Measurements from ENCODE around the gene FUZ.

FUZ gene

GRCh38 chr19:49851456-49852259, 38.6 kb upstream of the FUZ start:
- no peak for DNase-seq (ENCODE audit: low spot score)

GRCh38 chr19:49850487-49851342, 37.6 kb upstream of the FUZ start, which contains the start of gene PTOV1:
Gene PTOV1 (plus strand): TSS chr19:49851159.
- peak; percentile 98 for DNase-seq (ENCODE audit: low spot score)

- DNase-seq (ENCODE audit: low spot score): no peak
Measured at GRCh38 chr19:49850221-49850486, 37.1 kb upstream of the FUZ start.

- no peak for DNase-seq (ENCODE audit: low spot score)
Measured at GRCh38 chr19:49849433-49850220, 36.5 kb upstream of the FUZ start.

GRCh38 chr19:49848938-49849337, 35.8 kb upstream of the FUZ start:
- DNase-seq (ENCODE audit: low spot score): no peak

GRCh38 chr19:49847731-49848696, 34.9 kb upstream of the FUZ start:
- peak; percentile 59 for DNase-seq (ENCODE audit: low spot score)

- no peak for DNase-seq (ENCODE audit: low spot score)
Measured at GRCh38 chr19:49846408-49846807, 33.3 kb upstream of the FUZ start.

GRCh38 chr19:49845414-49845813, 32.3 kb upstream of the FUZ start:
- DNase-seq (ENCODE audit: low spot score): no peak

- DNase-seq (ENCODE audit: low spot score): no peak
Measured at GRCh38 chr19:49844138-49845095, 31.3 kb upstream of the FUZ start.

GRCh38 chr19:49843265-49843664, 30.2 kb upstream of the FUZ start:
- DNase-seq (ENCODE audit: low spot score): no peak

GRCh38 chr19:49840736-49841249, 27.7 kb upstream of the FUZ start:
- DNase-seq (ENCODE audit: low spot score): no peak

- DNase-seq (ENCODE audit: low spot score): no peak
Measured at GRCh38 chr19:49840321-49840720, 27.2 kb upstream of the FUZ start.

GRCh38 chr19:49839713-49840112, 26.6 kb upstream of the FUZ start:
- DNase-seq (ENCODE audit: low spot score): no peak

- DNase-seq (ENCODE audit: low spot score): no peak
Measured at GRCh38 chr19:49838885-49839588, 25.9 kb upstream of the FUZ start.

- no peak for DNase-seq (ENCODE audit: low spot score)
Measured at GRCh38 chr19:49837425-49837824, 24.3 kb upstream of the FUZ start.

- DNase-seq (ENCODE audit: low spot score): no peak
Measured at GRCh38 chr19:49837009-49837310, 23.9 kb upstream of the FUZ start.

GRCh38 chr19:49836176-49837008, 23.3 kb upstream of the FUZ start:
- no peak for DNase-seq (ENCODE audit: low spot score)

- no peak for DNase-seq (ENCODE audit: low spot score)
Measured at GRCh38 chr19:49835562-49835961, 22.5 kb upstream of the FUZ start.

- DNase-seq (ENCODE audit: low spot score): no peak
Measured at GRCh38 chr19:49833599-49833998, 20.5 kb upstream of the FUZ start.
